ENCODE results near the gene CTSO. TPM values are rescaled to one million over a fixed set of nuclear protein-coding genes. Genes with fewer than 3 reads are reported as not detected.

CTSO gene
- total RNA-seq, 1 experiment from 2014 or later = 0.57 TPM

DNA sequence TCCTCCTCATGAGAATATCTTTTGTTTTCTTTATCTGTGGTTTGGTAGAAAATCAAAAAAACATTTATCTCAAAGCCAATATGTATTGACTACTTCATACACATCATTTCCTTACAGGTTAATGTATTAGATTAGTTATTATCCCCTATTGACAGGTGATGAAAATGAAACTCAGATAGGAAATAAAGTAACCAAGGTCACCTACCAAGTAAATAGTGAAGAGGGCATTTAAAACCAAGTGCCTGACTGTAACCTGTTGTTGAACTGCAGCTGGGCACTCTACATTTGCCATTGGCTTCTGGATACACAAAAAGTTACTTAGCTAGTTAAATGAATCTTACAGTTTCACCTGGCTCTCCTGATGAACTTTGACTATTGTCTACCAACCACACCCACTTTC lies 41.4 kb upstream of the CTSO start:
- H3K9me2 ChIP-seq (ENCODE audit: insufficient read depth) = no peaks in the 10 kb centered on the region
- H3K27me3 ChIP-seq (ENCODE audit: insufficient read depth, low read length) = no peaks in the 10 kb centered on the region
- H3K4me1 ChIP-seq (ENCODE audit: control insufficient read depth in 1 of 2, insufficient read depth in 2 of 2, low read length in 2 of 2) = no peaks in the 10 kb centered on the region
- H3K36me3 ChIP-seq (ENCODE audit: control insufficient read depth in 1 of 2, insufficient read depth in 2 of 2, low read length in 2 of 2) = no peaks in the 10 kb centered on the region
- BruUV-seq (replicated peaks) = no TSS peak
- H4K20me1 ChIP-seq (ENCODE audit: insufficient read depth) = no peaks in the 10 kb centered on the region
- no peak overlapping the region for H3K4me3 ChIP-seq (replicated peaks in 1 of 2; ENCODE audit: low read depth in 1 of 2, low read length in 2 of 2)
- H2AFZ ChIP-seq (ENCODE audit: low read depth, low read length, poor library complexity, severe bottlenecking) = no peak overlapping the region
- H3K9me3 ChIP-seq (ENCODE audit: control insufficient read depth in 1 of 2, insufficient read depth in 1 of 2, low read depth in 1 of 2, low read length in 2 of 2) = no peaks in the 10 kb centered on the region
- DNase-seq (ENCODE audit: low read depth, low spot score) (no peak), ATAC-seq (no peak)
- POLR2A ChIA-PET = no interaction called here
- H3K9ac ChIP-seq (ENCODE audit: low read length) = no peak overlapping the region
- H3K4me2 ChIP-seq (ENCODE audit: low read length) = no peak overlapping the region
- intact Hi-C loops (cut with micrococcal nuclease) = no loop called here
- H3K27ac ChIP-seq (ENCODE audit: low read depth, low read length) = no peak overlapping the region
- TF ChIP-seq, protein P1, sequence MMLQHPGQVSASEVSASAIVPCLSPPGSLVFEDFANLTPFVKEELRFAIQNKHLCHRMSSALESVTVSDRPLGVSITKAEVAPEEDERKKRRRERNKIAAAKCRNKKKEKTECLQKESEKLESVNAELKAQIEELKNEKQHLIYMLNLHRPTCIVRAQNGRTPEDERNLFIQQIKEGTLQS (IDR thresholded peaks at IDR 0.05) = no peak
- TF ChIP-seq FOSL1 (IDR thresholded peaks at IDR 0.05; ENCODE audit: low read depth) (no peak), CEBPB (IDR thresholded peaks at IDR 0.05; ENCODE audit: low read depth) (no peak), CBX3 (IDR thresholded peaks at IDR 0.05; ENCODE audit: low read depth) (no peak), EGR1 (IDR thresholded peaks at IDR 0.05; ENCODE audit: low read depth) (no peak), EZH2 (IDR thresholded peaks at IDR 0.05) (no peak), ZFX (IDR thresholded peaks at IDR 0.05) (no peak), SRF (IDR thresholded peaks at IDR 0.05; ENCODE audit: low read depth) (no peak), ELF1 (IDR thresholded peaks at IDR 0.05; ENCODE audit: borderline replicate concordance, low read depth) (no peak), SIN3A (IDR thresholded peaks at IDR 0.05; ENCODE audit: low read depth) (no peak), POLR2A (IDR thresholded peaks at IDR 0.05; ENCODE audit: borderline replicate concordance, extremely low read depth, insufficient read depth, insufficient read length) (no peak), RAD21 (IDR thresholded peaks at IDR 0.05; ENCODE audit: low read depth) (no peak), TCF7L2 (IDR thresholded peaks at IDR 0.05; ENCODE audit: borderline replicate concordance, extremely low read depth, insufficient read depth, insufficient read length) (no peak), POLR2AphosphoS5 (IDR thresholded peaks at IDR 0.05; ENCODE audit: low read depth, low read length) (no peak), ZNF274 (IDR thresholded peaks at IDR 0.05; ENCODE audit: low read depth, low read length) (no peak), JUND (IDR thresholded peaks at IDR 0.05) (no peak)
- TF ChIP-seq, protein P2, sequence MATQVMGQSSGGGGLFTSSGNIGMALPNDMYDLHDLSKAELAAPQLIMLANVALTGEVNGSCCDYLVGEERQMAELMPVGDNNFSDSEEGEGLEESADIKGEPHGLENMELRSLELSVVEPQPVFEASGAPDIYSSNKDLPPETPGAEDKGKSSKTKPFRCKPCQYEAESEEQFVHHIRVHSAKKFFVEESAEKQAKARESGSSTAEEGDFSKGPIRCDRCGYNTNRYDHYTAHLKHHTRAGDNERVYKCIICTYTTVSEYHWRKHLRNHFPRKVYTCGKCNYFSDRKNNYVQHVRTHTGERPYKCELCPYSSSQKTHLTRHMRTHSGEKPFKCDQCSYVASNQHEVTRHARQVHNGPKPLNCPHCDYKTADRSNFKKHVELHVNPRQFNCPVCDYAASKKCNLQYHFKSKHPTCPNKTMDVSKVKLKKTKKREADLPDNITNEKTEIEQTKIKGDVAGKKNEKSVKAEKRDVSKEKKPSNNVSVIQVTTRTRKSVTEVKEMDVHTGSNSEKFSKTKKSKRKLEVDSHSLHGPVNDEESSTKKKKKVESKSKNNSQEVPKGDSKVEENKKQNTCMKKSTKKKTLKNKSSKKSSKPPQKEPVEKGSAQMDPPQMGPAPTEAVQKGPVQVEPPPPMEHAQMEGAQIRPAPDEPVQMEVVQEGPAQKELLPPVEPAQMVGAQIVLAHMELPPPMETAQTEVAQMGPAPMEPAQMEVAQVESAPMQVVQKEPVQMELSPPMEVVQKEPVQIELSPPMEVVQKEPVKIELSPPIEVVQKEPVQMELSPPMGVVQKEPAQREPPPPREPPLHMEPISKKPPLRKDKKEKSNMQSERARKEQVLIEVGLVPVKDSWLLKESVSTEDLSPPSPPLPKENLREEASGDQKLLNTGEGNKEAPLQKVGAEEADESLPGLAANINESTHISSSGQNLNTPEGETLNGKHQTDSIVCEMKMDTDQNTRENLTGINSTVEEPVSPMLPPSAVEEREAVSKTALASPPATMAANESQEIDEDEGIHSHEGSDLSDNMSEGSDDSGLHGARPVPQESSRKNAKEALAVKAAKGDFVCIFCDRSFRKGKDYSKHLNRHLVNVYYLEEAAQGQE (IDR thresholded peaks at IDR 0.05; ENCODE audit: low read depth) = no peak
- TF ChIP-seq, protein P3, sequence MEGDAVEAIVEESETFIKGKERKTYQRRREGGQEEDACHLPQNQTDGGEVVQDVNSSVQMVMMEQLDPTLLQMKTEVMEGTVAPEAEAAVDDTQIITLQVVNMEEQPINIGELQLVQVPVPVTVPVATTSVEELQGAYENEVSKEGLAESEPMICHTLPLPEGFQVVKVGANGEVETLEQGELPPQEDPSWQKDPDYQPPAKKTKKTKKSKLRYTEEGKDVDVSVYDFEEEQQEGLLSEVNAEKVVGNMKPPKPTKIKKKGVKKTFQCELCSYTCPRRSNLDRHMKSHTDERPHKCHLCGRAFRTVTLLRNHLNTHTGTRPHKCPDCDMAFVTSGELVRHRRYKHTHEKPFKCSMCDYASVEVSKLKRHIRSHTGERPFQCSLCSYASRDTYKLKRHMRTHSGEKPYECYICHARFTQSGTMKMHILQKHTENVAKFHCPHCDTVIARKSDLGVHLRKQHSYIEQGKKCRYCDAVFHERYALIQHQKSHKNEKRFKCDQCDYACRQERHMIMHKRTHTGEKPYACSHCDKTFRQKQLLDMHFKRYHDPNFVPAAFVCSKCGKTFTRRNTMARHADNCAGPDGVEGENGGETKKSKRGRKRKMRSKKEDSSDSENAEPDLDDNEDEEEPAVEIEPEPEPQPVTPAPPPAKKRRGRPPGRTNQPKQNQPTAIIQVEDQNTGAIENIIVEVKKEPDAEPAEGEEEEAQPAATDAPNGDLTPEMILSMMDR (IDR thresholded peaks at IDR 0.05 in 2 of 3, conservative IDR thresholded peaks at IDR 0.05 in 1 of 3; ENCODE audit: borderline replicate concordance in 1 of 3, insufficient read depth in 1 of 3, low read depth in 2 of 3, low read length in 2 of 3) = no peak
- TF ChIP-seq, protein P4, sequence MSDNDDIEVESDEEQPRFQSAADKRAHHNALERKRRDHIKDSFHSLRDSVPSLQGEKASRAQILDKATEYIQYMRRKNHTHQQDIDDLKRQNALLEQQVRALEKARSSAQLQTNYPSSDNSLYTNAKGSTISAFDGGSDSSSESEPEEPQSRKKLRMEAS (IDR thresholded peaks at IDR 0.05) = no peak
- TF ChIP-seq, protein P5, sequence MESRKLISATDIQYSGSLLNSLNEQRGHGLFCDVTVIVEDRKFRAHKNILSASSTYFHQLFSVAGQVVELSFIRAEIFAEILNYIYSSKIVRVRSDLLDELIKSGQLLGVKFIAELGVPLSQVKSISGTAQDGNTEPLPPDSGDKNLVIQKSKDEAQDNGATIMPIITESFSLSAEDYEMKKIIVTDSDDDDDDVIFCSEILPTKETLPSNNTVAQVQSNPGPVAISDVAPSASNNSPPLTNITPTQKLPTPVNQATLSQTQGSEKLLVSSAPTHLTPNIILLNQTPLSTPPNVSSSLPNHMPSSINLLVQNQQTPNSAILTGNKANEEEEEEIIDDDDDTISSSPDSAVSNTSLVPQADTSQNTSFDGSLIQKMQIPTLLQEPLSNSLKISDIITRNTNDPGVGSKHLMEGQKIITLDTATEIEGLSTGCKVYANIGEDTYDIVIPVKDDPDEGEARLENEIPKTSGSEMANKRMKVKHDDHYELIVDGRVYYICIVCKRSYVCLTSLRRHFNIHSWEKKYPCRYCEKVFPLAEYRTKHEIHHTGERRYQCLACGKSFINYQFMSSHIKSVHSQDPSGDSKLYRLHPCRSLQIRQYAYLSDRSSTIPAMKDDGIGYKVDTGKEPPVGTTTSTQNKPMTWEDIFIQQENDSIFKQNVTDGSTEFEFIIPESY (IDR thresholded peaks at IDR 0.05; ENCODE audit: extremely low read depth, insufficient replicate concordance, low read length) = no peak
- RAD21 ChIA-PET (ENCODE audit: low non-redundant PET in 1 of 2, low total read pairs in 2 of 2, uncharacterized antibody in 2 of 2, unreplicated experiment in 2 of 2) = no interaction called here
- H3K79me2 ChIP-seq (ENCODE audit: insufficient read depth, low read length) = no peaks in the 10 kb centered on the region
- CTCF ChIA-PET = no interaction called here

All from HCT116 (cell line).